ENCODE measurements around the gene NOP9. TPM values are rescaled to one million over a fixed set of nuclear protein-coding genes. Genes with fewer than 3 reads are reported as not detected.

The NOP9 gene
- total and polyA plus RNA-seq, 7 donors = 7.8 to 29.0 (median 14.6) TPM

- intact Hi-C loops (cut with DNase I) = no loop called here
- DNase-seq = no peak
- 92 to 93% methylated on average over 7 of the region's 7 CpGs for WGBS, 2 donors
These were observed 18.0 kb upstream of the NOP9 start for GRCh38 chr14:24281636-24282035.

GRCh38 chr14:24282736-24283135, 16.9 kb upstream of the NOP9 start:
- Histone ChIP-seq H3K9me3 (no peaks in the 10 kb centered on the region), H3K36me3 (no peaks in the 10 kb centered on the region), H3K27ac (no peak overlapping the region), H3K27me3 (no peaks in the 10 kb centered on the region), H3K4me3 (no peak overlapping the region), H3K4me1 (no peaks in the 10 kb centered on the region)
- intact Hi-C loops (cut with DNase I) = no loop called here
- 85 to 89% methylated on average over 3 of the region's 3 CpGs for WGBS, 2 donors
- no peak for DNase-seq
- TF ChIP-seq POLR2AphosphoS5 (IDR thresholded peaks at IDR 0.05) (no peak), CTCF (IDR thresholded peaks at IDR 0.05) (no peak), POLR2A (IDR thresholded peaks at IDR 0.05) (no peak), EP300 (IDR thresholded peaks at IDR 0.05) (no peak)

More at GRCh38 chr14:24281636-24282035, 18.0 kb upstream of the NOP9 start:
- no peaks in the 10 kb centered on the region for H3K36me3 ChIP-seq
- TF ChIP-seq CTCF (IDR thresholded peaks at IDR 0.05) = no peak
- no peak for TF ChIP-seq EP300 (IDR thresholded peaks at IDR 0.05)
- no peak for TF ChIP-seq POLR2AphosphoS5 (IDR thresholded peaks at IDR 0.05)
- TF ChIP-seq POLR2A (IDR thresholded peaks at IDR 0.05) = no peak
- no peaks in the 10 kb centered on the region for H3K27me3 ChIP-seq
- H3K4me1 ChIP-seq = no peaks in the 10 kb centered on the region
- no peak overlapping the region for H3K27ac ChIP-seq
- no peaks in the 10 kb centered on the region for H3K9me3 ChIP-seq
- H3K4me3 ChIP-seq = no peak overlapping the region

- no peaks in the 10 kb centered on the region for H3K4me1 ChIP-seq
- H3K27ac ChIP-seq = no peak overlapping the region
- TF ChIP-seq CTCF (IDR thresholded peaks at IDR 0.05) = no peak
- TF ChIP-seq EP300 (IDR thresholded peaks at IDR 0.05) = no peak
- no peak for TF ChIP-seq POLR2AphosphoS5 (IDR thresholded peaks at IDR 0.05)
- TF ChIP-seq POLR2A (IDR thresholded peaks at IDR 0.05) = no peak
- no peak for DNase-seq
- 91 to 94% methylated on average over 5 of the region's 5 CpGs for WGBS, 2 donors
- no peaks in the 10 kb centered on the region for H3K9me3 ChIP-seq
- no peak overlapping the region for H3K4me3 ChIP-seq
- H3K36me3 ChIP-seq = no peaks in the 10 kb centered on the region
- intact Hi-C loops (cut with DNase I) = no loop called here
- no peaks in the 10 kb centered on the region for H3K27me3 ChIP-seq
These were observed 15.7 kb upstream of the NOP9 start for GRCh38 chr14:24283796-24284460.

GRCh38 chr14:24284501-24285035, 15.1 kb upstream of the NOP9 start:
- Histone ChIP-seq H3K4me1 (no peaks in the 10 kb centered on the region), H3K4me3 (no peak overlapping the region), H3K27me3 (no peaks in the 10 kb centered on the region), H3K27ac (no peak overlapping the region), H3K9me3 (no peaks in the 10 kb centered on the region), H3K36me3 (peaks cover 0 to 4% (median under 1%) of the 10 kb centered on the region in 4 donors)
- no peak for TF ChIP-seq POLR2AphosphoS5 (IDR thresholded peaks at IDR 0.05)
- no peak for TF ChIP-seq CTCF (IDR thresholded peaks at IDR 0.05)
- TF ChIP-seq POLR2A (IDR thresholded peaks at IDR 0.05) = no peak
- TF ChIP-seq EP300 (IDR thresholded peaks at IDR 0.05) = no peak
- intact Hi-C loops (cut with DNase I) = no loop called here
- 83 to 85% methylated on average over 11 of the region's 11 CpGs for WGBS, 2 donors
- no peak for DNase-seq

Measured in sigmoid colon (tissue), 7 donors.